ENCODE results near the gene JARID2. TPM values are rescaled to one million over a fixed set of nuclear protein-coding genes. Genes with fewer than 3 reads are reported as not detected.

JARID2 gene
- total and polyA plus RNA-seq, 2 of the 13 experiments (the other 11 are each of a cell fraction or from before 2014, with no cell fraction given): 7.5 to 10.3 TPM

DNA sequence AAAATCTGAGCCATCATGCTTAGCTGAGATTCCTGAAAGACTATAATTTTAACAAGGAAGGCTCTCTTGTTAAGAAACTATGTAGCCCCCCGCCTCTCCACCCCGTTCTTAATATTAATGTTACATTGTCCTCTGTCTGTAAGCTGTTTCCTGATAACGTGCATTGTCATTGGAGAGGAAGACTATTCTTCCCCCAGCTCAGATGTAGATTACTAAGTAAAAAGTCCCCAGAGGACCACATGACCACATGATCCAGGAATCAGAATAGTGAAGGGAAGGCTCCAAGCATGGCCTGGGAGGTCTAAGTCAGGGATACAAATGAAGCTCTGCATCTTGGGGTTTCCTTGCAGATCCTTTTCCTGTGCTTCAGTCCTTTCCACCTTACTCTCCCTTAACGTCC is 106.4 kb downstream of the JARID2 start:
- Histone ChIP-seq H3K79me2 (ENCODE audit: insufficient read depth, low read length) (peaks cover 15% of the 10 kb centered on the region), H3K4me2 (ENCODE audit: low read depth, low read length) (no peak overlapping the region), H3K4me1 (ENCODE audit: insufficient read depth, low read length) (no peaks in the 10 kb centered on the region), H4K20me1 (ENCODE audit: insufficient read depth, low read length) (0 out of 2 replicates have a peak, but pooled peaks cover 2% of the 10 kb centered on the region), H2AFZ (ENCODE audit: low read length) (no peak overlapping the region), H3K36me3 (replicated peaks in 1 of 2; ENCODE audit: control insufficient read depth in 1 of 2, insufficient read depth in 2 of 2, low read length in 2 of 2) (peaks cover 0 to 2% of the 10 kb centered on the region in 2 experiments; a peak in 1 of 5 replicates), H3K27me3 (ENCODE audit: control insufficient read depth in 1 of 2, insufficient read depth in 2 of 2, low read length in 2 of 2) (no peaks in the 10 kb centered on the region), H3K27ac (ENCODE audit: extremely low read length, insufficient read depth, low read length) (no peak overlapping the region), H3K4me3 (replicated peaks in 1 of 3; ENCODE audit: insufficient read depth in 1 of 3, low read depth in 2 of 3, low read length in 3 of 3) (no peak overlapping the region), H3K9me3 (ENCODE audit: low read length) (no peaks in the 10 kb centered on the region), H3K9ac (ENCODE audit: insufficient read depth, low read depth, low read length) (no peak overlapping the region)
- WGBS (ENCODE audit: low lambda C conversion rate): 96% methylated on average over 4 of the region's 4 CpGs
- in situ Hi-C loops (cut with HindIII; ENCODE audit: extremely low pct_ligation_motif_present, low pct_unique_long_range_greater_than_20kb) (no loop called here), intact Hi-C loops (cut with micrococcal nuclease; ENCODE audit: unreplicated experiment) (no loop called here)
- no TSS peak for BruUV-seq (replicated peaks)
- ChIA-PET CTCF (ENCODE audit: low intra/inter-chr PET ratio, low total read pairs) (no interaction called here), POLR2A (no interaction called here)
- no peak for ATAC-seq
- FAIRE-seq: no peak
- DNase-seq (ENCODE audit: low spot score): no peak
- no peak for TF ChIP-seq NFYC (CRISPR knock-in tag; IDR thresholded peaks at IDR 0.05)

DNA sequence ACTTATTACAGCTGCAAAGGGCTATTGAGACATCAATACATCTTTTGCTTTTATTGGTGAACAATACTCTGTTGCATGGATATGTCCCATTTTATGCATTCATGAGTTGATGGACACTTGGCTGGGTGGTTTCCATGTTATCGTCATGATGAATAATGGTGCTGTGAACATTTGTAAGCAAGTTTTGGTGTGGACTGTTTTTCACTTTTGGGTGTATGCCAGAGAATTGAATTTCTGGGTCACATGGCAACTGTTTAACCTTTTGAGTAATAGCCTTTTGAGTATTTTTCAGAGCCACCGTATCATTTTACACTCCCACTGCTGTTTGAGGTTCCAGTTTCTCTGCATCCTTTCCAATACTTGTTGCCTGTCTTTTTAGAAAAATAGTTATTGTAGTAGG is 107.0 kb downstream of the JARID2 start:
- Histone ChIP-seq H3K4me3 (replicated peaks in 1 of 3; ENCODE audit: insufficient read depth in 1 of 3, low read depth in 2 of 3, low read length in 3 of 3) (no peak overlapping the region), H3K4me1 (ENCODE audit: insufficient read depth, low read length) (no peaks in the 10 kb centered on the region), H3K79me2 (ENCODE audit: insufficient read depth, low read length) (peaks cover 10% of the 10 kb centered on the region), H4K20me1 (ENCODE audit: insufficient read depth, low read length) (0 out of 2 replicates have a peak, but pooled peaks cover 2% of the 10 kb centered on the region), H3K27me3 (ENCODE audit: control insufficient read depth in 1 of 2, insufficient read depth in 2 of 2, low read length in 2 of 2) (no peaks in the 10 kb centered on the region), H3K4me2 (ENCODE audit: low read depth, low read length) (no peak overlapping the region), H3K9ac (ENCODE audit: insufficient read depth, low read depth, low read length) (no peak overlapping the region), H2AFZ (ENCODE audit: low read length) (no peak overlapping the region), H3K9me3 (ENCODE audit: low read length) (no peaks in the 10 kb centered on the region), H3K36me3 (replicated peaks in 1 of 2; ENCODE audit: control insufficient read depth in 1 of 2, insufficient read depth in 2 of 2, low read length in 2 of 2) (peaks cover 0 to 2% of the 10 kb centered on the region in 2 experiments; a peak in 1 of 5 replicates), H3K27ac (ENCODE audit: extremely low read length, insufficient read depth, low read length) (no peak overlapping the region)
- in situ Hi-C loops (cut with HindIII; ENCODE audit: extremely low pct_ligation_motif_present, low pct_unique_long_range_greater_than_20kb): no loop called here
- POLR2A ChIA-PET: no interaction called here
- no peak for TF ChIP-seq GABPB1 (CRISPR knock-in tag; IDR thresholded peaks at IDR 0.05)
- WGBS (ENCODE audit: low lambda C conversion rate): 92% methylated on average over 2 of the region's 2 CpGs
- ATAC-seq (no peak), FAIRE-seq (no peak), DNase-seq (ENCODE audit: low spot score) (no peak)
- CTCF ChIA-PET (ENCODE audit: low intra/inter-chr PET ratio, low total read pairs): no interaction called here
- BruUV-seq (replicated peaks): no TSS peak
- intact Hi-C loops (cut with micrococcal nuclease; ENCODE audit: unreplicated experiment): no loop called here

DNA sequence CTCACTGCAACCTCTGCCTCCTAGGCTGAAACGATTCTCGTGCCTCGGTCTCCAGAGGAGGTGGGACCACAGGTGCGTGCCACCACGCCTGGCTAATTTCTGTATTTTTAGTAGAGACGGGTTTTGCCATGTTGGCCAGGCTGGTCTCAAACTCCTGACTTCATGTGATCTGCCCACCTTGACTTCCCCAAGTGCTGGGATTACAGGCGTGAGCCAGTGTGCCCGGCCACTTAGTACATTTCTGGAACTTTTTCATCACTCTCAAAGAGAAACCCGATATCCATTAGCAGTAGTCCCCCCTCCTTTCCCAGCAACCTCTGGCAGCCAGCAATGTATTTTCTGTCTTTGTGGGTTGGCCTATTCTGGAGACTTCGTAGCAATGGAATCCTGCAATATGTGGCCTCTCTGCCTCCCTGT is 109.8 kb downstream of the JARID2 start:
- peaks cover 0 to 2% of the 10 kb centered on the region in 2 experiments; a peak in 1 of 5 replicates for H3K36me3 ChIP-seq (replicated peaks in 1 of 2; ENCODE audit: control insufficient read depth in 1 of 2, insufficient read depth in 2 of 2, low read length in 2 of 2)
- peaks cover 6% of the 10 kb centered on the region; the same call in 1 of the 2 replicates for H4K20me1 ChIP-seq (ENCODE audit: insufficient read depth, low read length)
- FAIRE-seq (no peak), ATAC-seq (no peak), DNase-seq (ENCODE audit: low spot score) (no peak)
- H3K79me2 ChIP-seq (ENCODE audit: insufficient read depth, low read length): peaks cover 20% of the 10 kb centered on the region
- intact Hi-C loops (cut with micrococcal nuclease; ENCODE audit: unreplicated experiment): no loop called here
- H3K4me1 ChIP-seq (ENCODE audit: insufficient read depth, low read length): peaks cover 5% of the 10 kb centered on the region; the same call in 1 of the 2 replicates
- in situ Hi-C loops (cut with HindIII; ENCODE audit: extremely low pct_ligation_motif_present, low pct_unique_long_range_greater_than_20kb): no loop called here
- no peak overlapping the region for H3K4me2 ChIP-seq (ENCODE audit: low read depth, low read length)
- H3K4me3 ChIP-seq (replicated peaks in 1 of 3; ENCODE audit: insufficient read depth in 1 of 3, low read depth in 2 of 3, low read length in 3 of 3): no peak overlapping the region
- H3K9ac ChIP-seq (ENCODE audit: insufficient read depth, low read depth, low read length): no peak overlapping the region
- 95% methylated on average over 10 of the region's 10 CpGs for WGBS (ENCODE audit: low lambda C conversion rate)
- ChIA-PET CTCF (ENCODE audit: low intra/inter-chr PET ratio, low total read pairs) (no interaction called here), POLR2A (no interaction called here)
- H3K9me3 ChIP-seq (ENCODE audit: low read length): no peaks in the 10 kb centered on the region
- H3K27me3 ChIP-seq (ENCODE audit: control insufficient read depth in 1 of 2, insufficient read depth in 2 of 2, low read length in 2 of 2): no peaks in the 10 kb centered on the region
- BruUV-seq (replicated peaks): no TSS peak
- no peak overlapping the region for H2AFZ ChIP-seq (ENCODE audit: low read length)
- no peak overlapping the region for H3K27ac ChIP-seq (ENCODE audit: extremely low read length, insufficient read depth, low read length)
- TF ChIP-seq NAIF1 (CRISPR knock-in tag; IDR thresholded peaks at IDR 0.05; ENCODE audit: borderline replicate concordance) (no peak), PITX1 (CRISPR knock-in tag; IDR thresholded peaks at IDR 0.05) (no peak), PPARG (CRISPR knock-in tag; conservative IDR thresholded peaks at IDR 0.05) (no peak), ATF7 (IDR thresholded peaks at IDR 0.05) (no peak), ATF7 (CRISPR knock-in tag; IDR thresholded peaks at IDR 0.05) (no peak), ZNF709 (CRISPR knock-in tag; IDR thresholded peaks at IDR 0.05) (no peak), CHD4 (IDR thresholded peaks at IDR 0.05; ENCODE audit: borderline replicate concordance, low read length) (no peak)
- TF ChIP-seq, protein P1, sequence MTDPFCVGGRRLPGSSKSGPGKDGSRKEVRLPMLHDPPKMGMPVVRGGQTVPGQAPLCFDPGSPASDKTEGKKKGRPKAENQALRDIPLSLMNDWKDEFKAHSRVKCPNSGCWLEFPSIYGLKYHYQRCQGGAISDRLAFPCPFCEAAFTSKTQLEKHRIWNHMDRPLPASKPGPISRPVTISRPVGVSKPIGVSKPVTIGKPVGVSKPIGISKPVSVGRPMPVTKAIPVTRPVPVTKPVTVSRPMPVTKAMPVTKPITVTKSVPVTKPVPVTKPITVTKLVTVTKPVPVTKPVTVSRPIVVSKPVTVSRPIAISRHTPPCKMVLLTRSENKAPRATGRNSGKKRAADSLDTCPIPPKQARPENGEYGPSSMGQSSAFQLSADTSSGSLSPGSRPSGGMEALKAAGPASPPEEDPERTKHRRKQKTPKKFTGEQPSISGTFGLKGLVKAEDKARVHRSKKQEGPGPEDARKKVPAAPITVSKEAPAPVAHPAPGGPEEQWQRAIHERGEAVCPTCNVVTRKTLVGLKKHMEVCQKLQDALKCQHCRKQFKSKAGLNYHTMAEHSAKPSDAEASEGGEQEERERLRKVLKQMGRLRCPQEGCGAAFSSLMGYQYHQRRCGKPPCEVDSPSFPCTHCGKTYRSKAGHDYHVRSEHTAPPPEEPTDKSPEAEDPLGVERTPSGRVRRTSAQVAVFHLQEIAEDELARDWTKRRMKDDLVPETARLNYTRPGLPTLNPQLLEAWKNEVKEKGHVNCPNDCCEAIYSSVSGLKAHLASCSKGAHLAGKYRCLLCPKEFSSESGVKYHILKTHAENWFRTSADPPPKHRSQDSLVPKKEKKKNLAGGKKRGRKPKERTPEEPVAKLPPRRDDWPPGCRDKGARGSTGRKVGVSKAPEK (CRISPR knock-in tag; IDR thresholded peaks at IDR 0.05; ENCODE audit: borderline replicate concordance): no peak

All from HepG2 (cell line).